OCI-M1 (cell line): ENCODE data around the gene STXBP6.

Experiments used
- DNase-seq: peaks from one replicate; lab custom pipeline; 2025; lab: John Stamatoyannopoulos, UW

STXBP6 gene

GRCh38 chr14:24915403-24915921 lies 134.5 kb downstream of the STXBP6 start:
- DNase-seq: no peak

- no peak for DNase-seq
Observed at GRCh38 chr14:24913746-24914145, 136.2 kb downstream of the STXBP6 start.

GRCh38 chr14:24913021-24913420 lies 136.9 kb downstream of the STXBP6 start:
- DNase-seq: no peak

- DNase-seq: peak; percentile 88
Observed at GRCh38 chr14:24911324-24912109, 138.4 kb downstream of the STXBP6 start.

GRCh38 chr14:24910408-24910986 lies 139.4 kb downstream of the STXBP6 start:
- DNase-seq: no peak

GRCh38 chr14:24909523-24910302 lies 140.2 kb downstream of the STXBP6 start:
- DNase-seq: no peak

- peak; percentile 29 for DNase-seq
Observed at GRCh38 chr14:24908592-24909236, 141.2 kb downstream of the STXBP6 start.

- no peak for DNase-seq
Observed at GRCh38 chr14:24904533-24904932, 145.4 kb downstream of the STXBP6 start.

GRCh38 chr14:24903337-24903736 lies 146.6 kb downstream of the STXBP6 start:
- DNase-seq: no peak

- DNase-seq: no peak
Observed at GRCh38 chr14:24900269-24901100, 149.5 kb downstream of the STXBP6 start.

GRCh38 chr14:24897793-24898192 lies 152.2 kb downstream of the STXBP6 start:
- no peak for DNase-seq

GRCh38 chr14:24895622-24896021 lies 154.3 kb downstream of the STXBP6 start:
- DNase-seq: peak; percentile 54

GRCh38 chr14:24895243-24895583 lies 154.7 kb downstream of the STXBP6 start:
- DNase-seq: no peak

- DNase-seq: no peak
Observed at GRCh38 chr14:24894583-24895242, 155.2 kb downstream of the STXBP6 start.

GRCh38 chr14:24892497-24893051 lies 157.4 kb downstream of the STXBP6 start:
- DNase-seq: no peak

GRCh38 chr14:24891987-24892496 lies 157.9 kb downstream of the STXBP6 start:
- no peak for DNase-seq

GRCh38 chr14:24890716-24891115 lies 159.2 kb downstream of the STXBP6 start:
- DNase-seq: no peak

- DNase-seq: no peak
Observed at GRCh38 chr14:24889843-24890242, 160.1 kb downstream of the STXBP6 start.

GRCh38 chr14:24888532-24888931 lies 161.4 kb downstream of the STXBP6 start:
- DNase-seq: no peak

GRCh38 chr14:24887623-24888304 lies 162.2 kb downstream of the STXBP6 start:
- DNase-seq: peak; percentile 51
